IMR-90 (cell line): Measurements from ENCODE around the gene FBXL5. TPM values are rescaled to one million over a fixed set of nuclear protein-coding genes. Genes with fewer than 3 reads are reported as not detected.

ENCODE experiments used
- ATAC-seq: fragments of 200-7000 bp; cut with Tn5 transposase; 2 replicates; pipeline ENCODE4 v1.9.1; 2020; ENCODE audit warnings: low read depth, mild to moderate bottlenecking, moderate library complexity
- BruUV-seq: library from RNA; stranded (reverse); fragments of 400-500 nt; replicated peaks from 2 replicates; lab custom pipeline; 2021; lab: Mats Ljungman, UMichigan
- CTCF ChIA-PET: fragments of 300-600 bp; formaldehyde crosslinking; extraction: SDS; loops from one replicate; lab custom pipeline; 2021; ENCODE audit warnings: antibody characterized with exemption; lab: Yijun Ruan, JAX
- POLR2A ChIA-PET: fragments of 300-600 bp; sonication (Branson Sonifier 250); formaldehyde crosslinking; loops from one replicate; lab custom pipeline; 2022; ENCODE audit warnings: antibody characterized with exemption; ENCODE audit not compliant: unreplicated experiment; lab: Charles Lee
- DNase-seq: peaks from one replicate; pipeline ENCODE4 v3.0.0; 2013
- H2AFZ ChIP-seq: replicated peaks from 2 replicates; pipeline ENCODE3; 2013; ENCODE audit warnings: low read length, mild to moderate bottlenecking; ENCODE audit not compliant: poor library complexity
- H2AK5ac ChIP-seq: 2 replicates; pipeline ENCODE4 v1.6.1; 2013; ENCODE audit warnings: low read depth, low read length, inconsistent platforms
- H2AK9ac ChIP-seq: replicated peaks from 2 replicates; pipeline ENCODE3; 2013; ENCODE audit warnings: mild to moderate bottlenecking, low read depth, low read length, moderate library complexity; ENCODE audit not compliant: poor library complexity
- H2BK120ac ChIP-seq: 2 replicates; pipeline ENCODE4 v1.6.1; 2013; ENCODE audit warnings: low read depth, low read length, inconsistent platforms
- H2BK15ac ChIP-seq: 3 replicates; pipeline ENCODE4 v1.6.1; 2013; ENCODE audit warnings: low read depth, low read length, inconsistent platforms
- H2BK20ac ChIP-seq: 2 replicates; pipeline ENCODE4 v1.6.1; 2013; ENCODE audit warnings: low read depth, mild to moderate bottlenecking, inconsistent platforms, low read length, moderate library complexity
- H2BK5ac ChIP-seq: 2 replicates; pipeline ENCODE4 v1.6.1; 2013; ENCODE audit warnings: mild to moderate bottlenecking, low read depth, low read length, inconsistent platforms; ENCODE audit not compliant: poor library complexity, severe bottlenecking
- H3K14ac ChIP-seq: replicated peaks from 2 replicates; pipeline ENCODE4 v1.6.1; 2013; ENCODE audit warnings: low read depth, low read length, inconsistent platforms
- H3K18ac ChIP-seq: 2 replicates; pipeline ENCODE4 v1.6.1; 2013; ENCODE audit warnings: low read depth, low read length, control low read depth
- H3K23ac ChIP-seq: 2 replicates; pipeline ENCODE4 v1.6.1; 2013; ENCODE audit warnings: low read depth, low read length, inconsistent platforms
- H3K27ac ChIP-seq: 2 replicates; pipeline ENCODE4 v1.5.1; 2013; ENCODE audit warnings: mild to moderate bottlenecking, control low read depth, low read length; ENCODE audit not compliant: insufficient read depth
- H3K27me3 ChIP-seq: 2 replicates; pipeline ENCODE4 v1.6.1; 2013; ENCODE audit warnings: low read length; ENCODE audit not compliant: control insufficient read depth, insufficient read depth
- H3K36me3 ChIP-seq: 2 replicates; pipeline ENCODE4 v1.6.1; 2013; ENCODE audit warnings: low read length, mixed read lengths; ENCODE audit not compliant: control insufficient read depth, insufficient read depth
- H3K4ac ChIP-seq: 2 replicates; pipeline ENCODE4 v1.6.1; 2013; ENCODE audit warnings: low read depth, low read length, inconsistent platforms
- H3K4me1 ChIP-seq: 2 replicates; pipeline ENCODE4 v1.6.1; 2013; ENCODE audit warnings: low read length, mixed read lengths; ENCODE audit not compliant: control insufficient read depth, insufficient read depth
- H3K4me2 ChIP-seq: 2 replicates; pipeline ENCODE4 v1.6.1; 2013; ENCODE audit warnings: low read depth, mild to moderate bottlenecking, control low read depth, low read length, moderate library complexity
- H3K4me3 ChIP-seq: 2 replicates; pipeline ENCODE4 v1.5.1; 2013; ENCODE audit warnings: low read depth, mild to moderate bottlenecking, control low read depth, low read length, moderate library complexity; ENCODE audit not compliant: insufficient read depth
- H3K56ac ChIP-seq: 2 replicates; pipeline ENCODE4 v1.6.1; 2013; ENCODE audit warnings: low read length, inconsistent platforms; ENCODE audit not compliant: insufficient read depth; ENCODE audit errors: extremely low read depth
- H3K79me1 ChIP-seq, 2 experiments: 2 replicates each; pipeline ENCODE4 v1.6.1; 2013; ENCODE audit warnings: low read length in 2 of 2, inconsistent platforms in 1 of 2, low read depth in 1 of 2
- H3K9ac ChIP-seq: 2 replicates; pipeline ENCODE4 v1.6.1; 2013; ENCODE audit warnings: low read depth, low read length, control low read depth
- H3K9me1 ChIP-seq: 2 replicates; pipeline ENCODE4 v1.6.1; 2013; ENCODE audit warnings: low read length, inconsistent platforms; ENCODE audit not compliant: insufficient read depth
- H3K9me3 ChIP-seq: 2 replicates; pipeline ENCODE4 v1.6.1; 2013; ENCODE audit warnings: low read length; ENCODE audit not compliant: control insufficient read depth, insufficient read depth
- H4K20me1 ChIP-seq: 2 replicates; pipeline ENCODE4 v1.6.1; 2013; ENCODE audit warnings: low read length, inconsistent platforms; ENCODE audit not compliant: insufficient read depth
- H4K5ac ChIP-seq: 2 replicates; pipeline ENCODE4 v1.6.1; 2013; ENCODE audit warnings: mild to moderate bottlenecking, low read depth, low read length, control low read depth
- H4K8ac ChIP-seq, 2 experiments: 2 replicates each; pipeline ENCODE4 v1.6.1; 2013; ENCODE audit warnings: low read depth in 2 of 2, low read length in 2 of 2, control low read depth in 1 of 2, inconsistent platforms in 1 of 2
- H4K91ac ChIP-seq: 2 replicates; pipeline ENCODE4 v1.6.1; 2013; ENCODE audit warnings: low read depth, low read length, inconsistent platforms; ENCODE audit not compliant: insufficient read depth
- BHLHE40 ChIP-seq: fragments of 150-350 bp; IDR thresholded peaks from 2 replicates; pipeline ENCODE4 v1.6.1; 2016; ENCODE audit warnings: mild to moderate bottlenecking, low read depth, low read length
- ELK1 ChIP-seq: fragments of 150-350 bp; IDR thresholded peaks from 2 replicates; pipeline ENCODE4 v1.6.1; 2016; ENCODE audit warnings: low read depth, mild to moderate bottlenecking, low read length, moderate library complexity, borderline replicate concordance
- MAFK ChIP-seq: IDR thresholded peaks from 2 replicates; pipeline ENCODE4 v1.6.1; 2012; ENCODE audit warnings: low read depth, low read length, improper control_type of control experiment
- MXI1 ChIP-seq: IDR thresholded peaks from 2 replicates; pipeline ENCODE4 v1.6.1; 2012; ENCODE audit warnings: low read depth, mild to moderate bottlenecking, low read length, moderate library complexity, borderline replicate concordance
- NFE2L2 ChIP-seq: fragments of 150-350 bp; IDR thresholded peaks from 2 replicates; pipeline ENCODE4 v1.6.1; 2016; ENCODE audit warnings: low read depth, mild to moderate bottlenecking, low read length
- RFX5 ChIP-seq: IDR thresholded peaks from 2 replicates; pipeline ENCODE4 v1.8.0; 2012; ENCODE audit warnings: low read depth, mild to moderate bottlenecking, low read length, moderate library complexity
- SMC3 ChIP-seq: fragments of 150-350 bp; IDR thresholded peaks from 2 replicates; pipeline ENCODE4 v1.6.1; 2016; ENCODE audit warnings: low read depth, mild to moderate bottlenecking, antibody characterized with exemption, low read length, moderate library complexity
- USF2 ChIP-seq: fragments of 150-350 bp; IDR thresholded peaks from 2 replicates; pipeline ENCODE4 v1.6.1; 2017; ENCODE audit warnings: mild to moderate bottlenecking, antibody characterized with exemption, low read length, low read depth
- WGBS, 2 experiments: methylation state at CpG; one replicate each; pipeline versions ENCODE4 v1.1.5 to v1.1.7; 2013; ENCODE audit warnings: missing lambda C conversion rate in 2 of 2; ENCODE audit not compliant: insufficient read length in 1 of 2; ENCODE audit errors: extremely low coverage in 2 of 2; 5-methylcytosine and 5-hydroxymethylcytosine counted together
- dilution Hi-C: fragments of 300-500 bp; cut with HindIII; formaldehyde crosslinking; loops from one replicate; pipeline ENCODE4 v1.14.3; 2018; ENCODE audit warnings: low sequenced_read_pairs; ENCODE audit not compliant: unreplicated experiment
- in situ Hi-C: fragments of 300-500 bp; cut with MboI; formaldehyde crosslinking; loops from 3 replicates; pipeline ENCODE4 v1.14.3; 2019; ENCODE audit warnings: low sequenced_read_pairs, inconsistent platforms, mixed read lengths
- intact Hi-C: fragments of 100-400 bp; cut with micrococcal nuclease; formaldehyde crosslinking; loops from 2 replicates; pipeline ENCODE4 v1.10.0; 2022
- polyA plus RNA-seq, 3 experiments: library from polyadenylated mRNA; depleted of rRNA; stranded (reverse); fragments of >200 nt; gene quantifications; 2 replicates each; pipeline ENCODE4 v1.2.3, GENCODE V29; 2012; ENCODE audit warnings: low replicate concordance in 1 of 3
- total RNA-seq: library from RNA; depleted of rRNA; stranded (reverse); fragments of >200 nt; gene quantifications from 2 replicates; pipeline ENCODE4 v1.2.3, GENCODE V29; 2012
- TF ChIP-seq, protein P1 (sequence below): conservative IDR thresholded peaks from 2 replicates; pipeline ENCODE4 v1.5.1; 2012; ENCODE audit warnings: mild to moderate bottlenecking, low read depth, low read length, improper control_type of control experiment

Gene FBXL5
- total and polyA plus RNA-seq, 2 of the 4 experiments (the other 2 are of a cell fraction) = 20.3 to 62.6 TPM

DNA sequence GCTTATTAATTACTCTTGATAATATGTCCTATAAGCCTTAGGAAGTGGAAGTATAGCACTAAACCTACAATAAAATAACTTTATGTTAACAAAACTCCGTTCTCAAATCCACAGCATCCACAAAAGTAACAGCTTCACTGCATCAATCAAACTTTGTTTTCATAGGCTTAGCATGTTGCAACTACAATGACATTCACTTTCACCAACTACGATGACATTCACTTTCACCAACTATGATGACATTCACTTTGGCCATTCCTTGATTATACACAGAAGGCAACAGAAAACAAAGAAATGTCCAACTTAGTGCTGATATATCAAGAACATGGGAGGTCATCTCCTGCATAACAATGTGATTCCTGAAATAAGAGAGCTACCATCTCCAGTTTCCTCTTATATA, 44.3 kb downstream of the FBXL5 start:
- in situ Hi-C loops = no loop called here
- Histone ChIP-seq H4K5ac (no peak overlapping the region), H3K9me1 (no peaks in the 10 kb centered on the region; the same call in none of the 2 replicates), H3K79me1 (peaks cover 8 to 25% of the 10 kb centered on the region in 2 experiments; a peak in 3 of 4 replicates), H3K56ac (no peak overlapping the region), H4K91ac (no peak overlapping the region), H3K4me1 (no peaks in the 10 kb centered on the region), H3K18ac (no peak overlapping the region), H3K4ac (no peak overlapping the region), H4K8ac (no peak overlapping the region), H2BK15ac (no peak overlapping the region), H2BK120ac (no peak overlapping the region), H4K20me1 (peaks cover 8% of the 10 kb centered on the region), H2AK9ac (no peak overlapping the region), H3K9ac (no peak overlapping the region), H2BK5ac (no peak overlapping the region), H3K9me3 (no peaks in the 10 kb centered on the region), H3K36me3 (peaks cover 6% of the 10 kb centered on the region), H3K27ac (no peak overlapping the region), H2AK5ac (no peak overlapping the region), H2AFZ (no peak overlapping the region), H2BK20ac (no peak overlapping the region), H3K14ac (no peak overlapping the region), H3K23ac (peak overlapping the region; percentile 42), H3K27me3 (no peaks in the 10 kb centered on the region), H3K4me2 (no peak overlapping the region), H3K4me3 (no peak overlapping the region)
- DNase-seq (no peak), ATAC-seq (no peak)
- intact Hi-C loops = no loop called here
- POLR2A ChIA-PET = no interaction called here
- BruUV-seq = no TSS peak
- TF ChIP-seq ELK1 (no peak), MXI1 (no peak), MAFK (no peak), SMC3 (no peak), USF2 (no peak), NFE2L2 (no peak), RFX5 (no peak), BHLHE40 (no peak)
- TF ChIP-seq, protein P1, sequence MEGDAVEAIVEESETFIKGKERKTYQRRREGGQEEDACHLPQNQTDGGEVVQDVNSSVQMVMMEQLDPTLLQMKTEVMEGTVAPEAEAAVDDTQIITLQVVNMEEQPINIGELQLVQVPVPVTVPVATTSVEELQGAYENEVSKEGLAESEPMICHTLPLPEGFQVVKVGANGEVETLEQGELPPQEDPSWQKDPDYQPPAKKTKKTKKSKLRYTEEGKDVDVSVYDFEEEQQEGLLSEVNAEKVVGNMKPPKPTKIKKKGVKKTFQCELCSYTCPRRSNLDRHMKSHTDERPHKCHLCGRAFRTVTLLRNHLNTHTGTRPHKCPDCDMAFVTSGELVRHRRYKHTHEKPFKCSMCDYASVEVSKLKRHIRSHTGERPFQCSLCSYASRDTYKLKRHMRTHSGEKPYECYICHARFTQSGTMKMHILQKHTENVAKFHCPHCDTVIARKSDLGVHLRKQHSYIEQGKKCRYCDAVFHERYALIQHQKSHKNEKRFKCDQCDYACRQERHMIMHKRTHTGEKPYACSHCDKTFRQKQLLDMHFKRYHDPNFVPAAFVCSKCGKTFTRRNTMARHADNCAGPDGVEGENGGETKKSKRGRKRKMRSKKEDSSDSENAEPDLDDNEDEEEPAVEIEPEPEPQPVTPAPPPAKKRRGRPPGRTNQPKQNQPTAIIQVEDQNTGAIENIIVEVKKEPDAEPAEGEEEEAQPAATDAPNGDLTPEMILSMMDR = no peak
- WGBS, 2 experiments = 80% methylated on average over 1 of the region's 2 CpGs; no CpG with 5 or more reads in 1 of the 2 experiments
- dilution Hi-C loops = no loop called here
- CTCF ChIA-PET = no interaction called here
